ENCODE data around the gene PRC1.

- TF ChIP-seq POLR2A (IDR thresholded peaks at IDR 0.05) (no peak), CTCF (IDR thresholded peaks at IDR 0.05) (no peak), POLR2AphosphoS5 (IDR thresholded peaks at IDR 0.05) (no peak), EP300 (IDR thresholded peaks at IDR 0.05) (no peak)
Measured at GRCh38 chr15:90991587-90992285, 2.6 kb downstream of the PRC1 start.

All from gastroesophageal sphincter (tissue), 3 donors.